ENCODE data around the gene SLC38A8. TPM values are rescaled to one million over a fixed set of nuclear protein-coding genes. Genes with fewer than 3 reads are reported as not detected.

Gene SLC38A8
- polyA plus RNA-seq, 1 donor from 2014 or later: not detected

DNA sequence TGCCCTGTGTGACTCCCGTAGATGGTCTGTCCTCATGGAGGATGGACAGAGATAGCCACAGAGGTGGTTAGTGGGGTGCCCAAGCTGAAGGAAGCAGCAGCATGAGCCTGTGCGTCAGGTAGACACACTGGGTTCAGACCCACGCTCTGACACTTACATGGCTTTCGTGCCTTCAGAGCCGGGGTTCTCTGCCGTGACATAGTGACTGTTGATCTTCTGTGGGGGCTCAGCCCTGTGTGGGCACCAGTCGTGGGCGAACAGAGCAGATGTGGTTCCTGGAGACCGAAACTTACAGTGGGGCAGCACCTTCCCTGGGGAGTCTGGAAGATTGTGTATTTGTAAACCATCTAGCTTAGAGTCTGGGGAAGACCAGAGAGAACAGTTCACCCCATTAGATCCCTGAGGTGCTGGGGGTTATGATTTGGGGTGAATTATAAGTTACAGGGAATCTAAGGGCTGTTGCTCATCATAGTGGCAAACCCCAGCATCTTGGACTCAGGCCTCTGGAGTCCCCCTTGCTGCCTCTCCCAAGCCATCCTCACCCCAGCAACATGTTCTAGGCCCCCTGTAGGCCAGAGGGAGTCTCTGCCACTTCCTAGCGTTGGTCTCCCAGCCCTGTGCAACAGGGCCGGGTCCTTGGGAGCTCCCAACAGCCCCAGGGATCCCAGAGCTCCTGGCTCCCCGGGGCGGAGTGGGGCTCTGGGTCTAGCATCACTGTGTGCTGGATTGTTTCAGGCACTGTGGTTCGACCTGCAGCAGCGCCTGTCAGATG is 45.9 kb downstream of the SLC38A8 start:
- peak overlapping the region; percentile 83 for H3K27ac ChIP-seq (ENCODE audit: low read length)
- H3K4me3 ChIP-seq (ENCODE audit: low read length): peak overlapping the region; percentile 55
- peak overlapping the region; percentile 57 for H3K9ac ChIP-seq (ENCODE audit: low read length)
- peak overlapping the region; percentile 64 for H3K4me2 ChIP-seq (ENCODE audit: low read length)
- H3K9me2 ChIP-seq (ENCODE audit: insufficient read depth, low read length): no peaks in the 10 kb centered on the region
- H3F3A ChIP-seq (ENCODE audit: insufficient read depth, low read length, poor library complexity, severe bottlenecking): no peaks in the 10 kb centered on the region
- no peaks in the 10 kb centered on the region for H3K27me3 ChIP-seq (ENCODE audit: insufficient read depth, low read depth, low read length)
- H2AFZ ChIP-seq (ENCODE audit: low read depth, low read length): no peak overlapping the region
- TF ChIP-seq TAF1 (IDR thresholded peaks at IDR 0.05; ENCODE audit: low read depth) (no peak), RAD21 (conservative IDR thresholded peaks at IDR 0.05) (no peak), SMC3 (conservative IDR thresholded peaks at IDR 0.05; ENCODE audit: poor library complexity) (no peak), MXI1 (conservative IDR thresholded peaks at IDR 0.05; ENCODE audit: poor library complexity, severe bottlenecking) (no peak), REST (IDR thresholded peaks at IDR 0.05; ENCODE audit: borderline replicate concordance) (no peak), EP300 (conservative IDR thresholded peaks at IDR 0.05; ENCODE audit: poor library complexity, severe bottlenecking) (no peak), EZH2 (IDR thresholded peaks at IDR 0.05; ENCODE audit: borderline replicate concordance, insufficient read depth, low read length, poor library complexity, severe bottlenecking) (no peak), POLR2AphosphoS5 (IDR thresholded peaks at IDR 0.05) (no peak)
- TF ChIP-seq, protein P1, sequence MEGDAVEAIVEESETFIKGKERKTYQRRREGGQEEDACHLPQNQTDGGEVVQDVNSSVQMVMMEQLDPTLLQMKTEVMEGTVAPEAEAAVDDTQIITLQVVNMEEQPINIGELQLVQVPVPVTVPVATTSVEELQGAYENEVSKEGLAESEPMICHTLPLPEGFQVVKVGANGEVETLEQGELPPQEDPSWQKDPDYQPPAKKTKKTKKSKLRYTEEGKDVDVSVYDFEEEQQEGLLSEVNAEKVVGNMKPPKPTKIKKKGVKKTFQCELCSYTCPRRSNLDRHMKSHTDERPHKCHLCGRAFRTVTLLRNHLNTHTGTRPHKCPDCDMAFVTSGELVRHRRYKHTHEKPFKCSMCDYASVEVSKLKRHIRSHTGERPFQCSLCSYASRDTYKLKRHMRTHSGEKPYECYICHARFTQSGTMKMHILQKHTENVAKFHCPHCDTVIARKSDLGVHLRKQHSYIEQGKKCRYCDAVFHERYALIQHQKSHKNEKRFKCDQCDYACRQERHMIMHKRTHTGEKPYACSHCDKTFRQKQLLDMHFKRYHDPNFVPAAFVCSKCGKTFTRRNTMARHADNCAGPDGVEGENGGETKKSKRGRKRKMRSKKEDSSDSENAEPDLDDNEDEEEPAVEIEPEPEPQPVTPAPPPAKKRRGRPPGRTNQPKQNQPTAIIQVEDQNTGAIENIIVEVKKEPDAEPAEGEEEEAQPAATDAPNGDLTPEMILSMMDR (IDR thresholded peaks at IDR 0.05; ENCODE audit: poor library complexity, severe bottlenecking): no peak
- H3K79me2 ChIP-seq (replicated peaks; ENCODE audit: insufficient read depth, low read length): no peaks in the 10 kb centered on the region
- no peaks in the 10 kb centered on the region for H3K36me3 ChIP-seq (ENCODE audit: insufficient read depth, low read length)
- H3K9me3 ChIP-seq (ENCODE audit: low read length): no peaks in the 10 kb centered on the region
- no peaks in the 10 kb centered on the region for H4K20me1 ChIP-seq (ENCODE audit: insufficient read depth)

GRCh38 chr16:83995754-83996153 is 46.8 kb downstream of the SLC38A8 start:
- TF ChIP-seq REST (IDR thresholded peaks at IDR 0.05; ENCODE audit: borderline replicate concordance): peak; percentile 43
- no peak for TF ChIP-seq RAD21 (conservative IDR thresholded peaks at IDR 0.05)
- TF ChIP-seq, protein P1 (IDR thresholded peaks at IDR 0.05; ENCODE audit: poor library complexity, severe bottlenecking): peak; percentile 6
- peak; percentile 66 for TF ChIP-seq MXI1 (conservative IDR thresholded peaks at IDR 0.05; ENCODE audit: poor library complexity, severe bottlenecking)
- TF ChIP-seq SMC3 (conservative IDR thresholded peaks at IDR 0.05; ENCODE audit: poor library complexity): no peak
- TF ChIP-seq POLR2AphosphoS5 (IDR thresholded peaks at IDR 0.05): peak; percentile 19
- TF ChIP-seq EP300 (conservative IDR thresholded peaks at IDR 0.05; ENCODE audit: poor library complexity, severe bottlenecking): peak; percentile 74
- peak overlapping the region; percentile 83 for H3K27ac ChIP-seq (ENCODE audit: low read length)
- no peaks in the 10 kb centered on the region for H4K20me1 ChIP-seq (ENCODE audit: insufficient read depth)
- H3K9ac ChIP-seq (ENCODE audit: low read length): peak overlapping the region; percentile 57
- H3K4me2 ChIP-seq (ENCODE audit: low read length): peak overlapping the region; percentile 64
- H2AFZ ChIP-seq (ENCODE audit: low read depth, low read length): no peak overlapping the region
- H3K9me2 ChIP-seq (ENCODE audit: insufficient read depth, low read length): no peaks in the 10 kb centered on the region
- H3K79me2 ChIP-seq (replicated peaks; ENCODE audit: insufficient read depth, low read length): no peaks in the 10 kb centered on the region
- H3K9me3 ChIP-seq (ENCODE audit: low read length): no peaks in the 10 kb centered on the region
- peak overlapping the region; percentile 55 for H3K4me3 ChIP-seq (ENCODE audit: low read length)
- H3K27me3 ChIP-seq (ENCODE audit: insufficient read depth, low read depth, low read length): no peaks in the 10 kb centered on the region
- H3K36me3 ChIP-seq (ENCODE audit: insufficient read depth, low read length): no peaks in the 10 kb centered on the region
- no peaks in the 10 kb centered on the region for H3F3A ChIP-seq (ENCODE audit: insufficient read depth, low read length, poor library complexity, severe bottlenecking)
